ACC112 (cell line): ENCODE results near the gene TPM4.

Source experiments
- H2AFZ ChIP-seq: fragments of 200-600 bp; sonication (generic); one replicate; pipeline ENCODE4 v1.6.0; 2017; ENCODE audit warnings: antibody characterized with exemption, low read length; ENCODE audit not compliant: unreplicated experiment
- H3K27ac ChIP-seq: fragments of 200-600 bp; sonication (generic); 2 replicates; pipeline ENCODE4 v1.5.1; 2014; ENCODE audit warnings: low read depth, mild to moderate bottlenecking, antibody characterized with exemption, low read length, moderate library complexity
- H3K27me3 ChIP-seq: fragments of 200-600 bp; sonication (generic); 2 replicates; pipeline ENCODE4 v1.6.1; 2014; ENCODE audit warnings: mild to moderate bottlenecking, antibody characterized with exemption, low read length, moderate library complexity, mixed read lengths; ENCODE audit not compliant: insufficient read depth
- H3K36me3 ChIP-seq: fragments of 200-600 bp; sonication (generic); 2 replicates; pipeline ENCODE4 v1.6.1; 2016; ENCODE audit warnings: mild to moderate bottlenecking, antibody characterized with exemption, low read length, moderate library complexity, mixed read lengths; ENCODE audit not compliant: insufficient read depth
- H3K4me1 ChIP-seq: fragments of 200-600 bp; sonication (generic); one replicate; pipeline ENCODE4 v1.6.1; 2016; ENCODE audit warnings: low read length, mixed read lengths; ENCODE audit not compliant: insufficient read depth, unreplicated experiment, control insufficient read depth
- H3K4me3 ChIP-seq: fragments of 200-600 bp; sonication (generic); 2 replicates; pipeline ENCODE4 v1.5.1; 2014; ENCODE audit warnings: mild to moderate bottlenecking, low read depth, low read length
- H3K79me2 ChIP-seq: fragments of 200-600 bp; sonication (generic); one replicate; pipeline ENCODE4 v1.6.0; 2016; ENCODE audit warnings: low read length; ENCODE audit not compliant: control insufficient read depth, unreplicated experiment, insufficient read depth

Gene TPM4

DNA sequence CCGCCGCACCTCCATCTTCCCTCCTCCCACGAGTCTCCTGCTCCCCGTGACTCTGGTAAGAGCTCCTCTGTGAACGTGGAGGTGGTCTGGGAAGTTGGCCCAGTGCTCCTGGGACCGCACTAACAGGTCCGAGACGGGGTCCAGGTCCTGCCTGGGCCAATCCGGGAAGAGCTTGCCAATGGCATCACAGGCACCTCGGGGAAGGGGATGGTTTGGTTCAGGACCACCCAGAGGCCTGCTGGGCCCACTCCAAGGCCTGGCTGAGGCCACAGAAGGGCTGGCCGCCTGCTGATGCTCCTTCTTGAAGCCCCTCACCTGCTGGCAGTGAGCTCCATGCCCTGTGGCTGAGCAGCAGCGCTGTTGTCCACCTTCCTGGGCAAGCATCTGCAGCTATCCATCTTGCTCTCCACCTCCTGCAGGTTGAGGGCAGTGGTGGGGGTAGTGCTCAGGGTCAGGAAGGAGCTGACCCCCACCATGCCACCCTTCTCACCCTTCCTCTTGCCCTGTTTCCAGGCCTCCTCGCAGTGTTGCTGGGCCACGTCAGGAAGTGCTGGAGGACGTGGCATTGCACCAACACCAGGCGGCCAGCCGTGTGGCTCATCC lies 41.2 kb upstream of the TPM4 start:
- no peaks in the 10 kb centered on the region for H3K27me3 ChIP-seq
- no peaks in the 10 kb centered on the region for H3K79me2 ChIP-seq
- no peak overlapping the region for H2AFZ ChIP-seq
- no peaks in the 10 kb centered on the region for H3K4me1 ChIP-seq
- no peak overlapping the region for H3K4me3 ChIP-seq
- H3K36me3 ChIP-seq: no peaks in the 10 kb centered on the region
- H3K27ac ChIP-seq: no peak overlapping the region

DNA sequence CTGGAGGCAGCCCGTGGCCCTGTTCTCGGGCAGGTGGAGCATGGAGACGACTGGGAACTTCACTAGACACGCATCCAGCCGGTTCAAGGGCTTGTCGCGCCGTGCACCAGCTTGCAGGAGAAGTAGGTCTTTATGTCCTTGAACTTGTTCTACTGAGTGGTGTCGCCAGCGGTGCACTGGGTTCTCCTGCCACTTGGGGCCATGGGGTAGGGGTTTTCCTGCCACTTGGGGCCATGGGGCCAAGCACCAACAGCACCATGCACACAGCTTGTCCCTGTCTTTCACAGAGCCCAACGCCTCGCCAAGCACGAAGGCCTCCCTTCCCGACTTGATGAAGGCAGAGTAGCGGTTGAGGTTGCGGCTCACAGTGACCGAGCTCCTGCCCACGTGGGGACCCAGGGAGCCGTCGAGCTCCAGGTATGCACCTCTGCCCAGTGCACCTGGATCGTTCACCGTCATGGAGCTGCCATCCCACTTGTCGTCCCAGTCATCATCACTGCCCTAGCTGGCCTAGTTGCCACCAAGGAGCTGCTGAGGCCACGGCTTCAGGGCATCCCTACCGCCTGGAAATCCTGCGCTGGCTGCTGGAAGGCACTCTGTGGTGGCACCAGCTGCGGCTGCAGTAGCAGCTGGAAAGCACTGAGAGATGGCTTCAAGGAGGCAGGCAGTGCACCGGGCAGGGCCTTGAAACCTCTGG lies 40.5 kb upstream of the TPM4 start:
- Histone ChIP-seq H3K36me3 (no peaks in the 10 kb centered on the region), H2AFZ (no peak overlapping the region), H3K27ac (no peak overlapping the region), H3K4me1 (peaks cover 3% of the 10 kb centered on the region), H3K79me2 (no peaks in the 10 kb centered on the region), H3K4me3 (no peak overlapping the region), H3K27me3 (no peaks in the 10 kb centered on the region)

DNA sequence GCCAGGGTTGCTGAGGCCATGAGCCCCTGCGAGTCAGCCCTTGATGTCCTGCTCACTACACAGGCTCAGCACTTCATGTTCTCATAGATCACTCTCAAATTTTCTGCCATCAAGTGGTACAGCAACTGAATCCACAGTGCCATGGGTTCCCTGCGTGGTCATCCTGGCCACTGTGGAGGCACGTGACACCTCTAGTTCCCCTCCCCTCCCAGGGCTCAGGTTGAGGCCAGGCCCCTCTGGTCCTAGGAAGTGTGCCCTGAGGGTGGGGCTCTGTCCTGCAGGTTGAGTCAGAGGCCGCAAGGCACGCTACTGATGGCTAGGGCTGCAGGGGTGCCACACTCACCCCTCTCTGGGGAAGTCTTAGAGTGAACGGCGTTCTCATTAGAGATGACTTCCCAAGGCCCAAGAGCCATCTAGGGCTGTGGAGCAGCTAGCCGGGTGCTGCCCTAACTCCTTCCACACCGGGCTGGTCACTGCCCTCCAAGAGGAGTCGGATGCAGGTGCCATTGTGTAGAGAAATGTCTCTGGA lies 39.8 kb upstream of the TPM4 start:
- Histone ChIP-seq H3K4me3 (no peak overlapping the region), H2AFZ (no peak overlapping the region), H3K79me2 (no peaks in the 10 kb centered on the region), H3K27ac (no peak overlapping the region), H3K27me3 (no peaks in the 10 kb centered on the region), H3K36me3 (no peaks in the 10 kb centered on the region), H3K4me1 (peaks cover 10% of the 10 kb centered on the region)

DNA sequence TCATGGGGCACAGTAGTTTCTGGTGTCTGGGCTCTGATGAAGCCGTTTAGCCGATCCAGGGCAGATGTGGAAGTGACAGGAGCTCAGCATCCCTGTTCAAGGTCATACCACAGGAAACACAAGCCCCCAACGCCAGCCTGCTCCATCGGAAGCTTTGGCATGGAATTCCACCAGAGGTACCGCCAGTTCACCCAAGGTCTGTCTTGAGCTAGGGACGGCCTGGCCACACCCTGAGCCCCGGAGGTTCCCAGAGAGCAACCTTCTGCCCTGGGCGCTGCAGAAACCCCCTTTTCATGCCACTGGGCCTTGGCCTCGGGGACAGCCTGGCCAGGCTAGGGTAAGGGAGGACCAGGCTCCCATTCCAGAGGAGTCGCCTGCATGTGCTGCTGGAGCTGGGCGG lies 39.4 kb upstream of the TPM4 start:
- H2AFZ ChIP-seq: no peak overlapping the region
- no peaks in the 10 kb centered on the region for H3K27me3 ChIP-seq
- peaks cover 10% of the 10 kb centered on the region for H3K4me1 ChIP-seq
- H3K36me3 ChIP-seq: no peaks in the 10 kb centered on the region
- no peaks in the 10 kb centered on the region for H3K79me2 ChIP-seq
- H3K4me3 ChIP-seq: no peak overlapping the region
- H3K27ac ChIP-seq: no peak overlapping the region

DNA sequence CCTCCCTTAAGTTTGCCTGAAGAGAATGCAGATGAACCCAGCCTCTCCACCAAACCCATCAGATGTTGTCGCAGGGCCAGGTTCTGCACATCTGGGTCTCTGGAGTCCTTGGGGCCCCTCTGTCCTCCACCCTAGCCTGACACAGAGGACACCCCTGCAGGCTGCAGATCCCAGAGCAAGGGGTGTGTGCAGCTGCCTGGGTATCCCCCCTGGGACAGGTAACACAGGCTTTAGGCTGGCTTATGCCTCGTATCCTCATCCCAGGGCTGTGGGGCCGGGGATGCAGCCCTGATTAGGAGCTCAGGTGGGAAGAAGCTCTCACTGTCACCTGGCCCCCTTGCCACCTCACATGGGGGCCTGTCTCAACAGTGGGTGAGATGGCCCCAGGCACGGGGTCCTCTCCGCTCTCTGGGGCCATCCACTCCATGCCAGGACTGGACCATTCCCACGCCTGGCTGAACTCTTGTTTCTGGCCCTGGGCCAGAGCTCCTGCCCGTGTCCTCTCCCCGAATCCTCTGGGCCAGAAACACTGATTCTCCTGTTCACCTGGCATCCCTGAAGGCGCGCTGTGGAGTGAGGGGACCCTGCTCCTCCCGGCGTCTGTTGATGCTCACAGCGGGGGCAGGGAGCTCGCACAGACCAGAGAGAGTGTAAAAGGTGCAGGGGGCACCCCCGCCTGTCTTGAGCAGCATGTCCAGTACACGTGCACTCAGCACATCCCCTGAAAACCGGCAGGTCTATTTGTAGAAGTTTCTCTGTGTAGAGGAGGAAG lies 38.7 kb upstream of the TPM4 start:
- H3K36me3 ChIP-seq: no peaks in the 10 kb centered on the region
- no peak overlapping the region for H3K4me3 ChIP-seq
- peaks cover 11% of the 10 kb centered on the region for H3K4me1 ChIP-seq
- H2AFZ ChIP-seq: no peak overlapping the region
- H3K27ac ChIP-seq: no peak overlapping the region
- H3K79me2 ChIP-seq: no peaks in the 10 kb centered on the region
- H3K27me3 ChIP-seq: no peaks in the 10 kb centered on the region

DNA sequence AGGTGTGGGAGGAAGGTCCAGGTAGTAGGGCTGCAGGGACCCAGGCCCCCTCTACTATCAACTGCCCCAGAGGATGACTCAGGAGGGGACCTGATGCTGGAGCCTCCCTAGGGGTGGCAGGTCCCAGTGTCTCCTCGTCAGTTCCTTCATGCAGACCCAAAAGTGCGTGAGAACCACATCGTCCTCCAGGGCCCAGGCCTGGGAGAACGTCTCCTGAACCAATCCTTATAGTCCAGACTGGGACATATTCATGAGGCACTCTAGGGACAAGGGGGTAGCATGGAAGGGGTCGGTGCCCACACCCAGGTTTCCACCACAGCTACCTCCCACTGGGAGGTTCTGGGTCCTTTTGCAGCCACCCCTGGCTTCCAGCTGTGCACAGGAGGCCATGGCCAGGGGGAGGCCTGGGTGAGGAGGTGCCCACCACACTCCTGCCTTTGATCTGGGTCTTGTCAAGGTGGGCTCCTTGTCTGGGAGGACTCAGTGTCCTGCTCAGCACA lies 38.0 kb upstream of the TPM4 start:
- no peaks in the 10 kb centered on the region for H3K79me2 ChIP-seq
- no peak overlapping the region for H3K4me3 ChIP-seq
- H3K4me1 ChIP-seq: peaks cover 15% of the 10 kb centered on the region
- H3K27me3 ChIP-seq: no peaks in the 10 kb centered on the region
- no peaks in the 10 kb centered on the region for H3K36me3 ChIP-seq
- no peak overlapping the region for H2AFZ ChIP-seq
- H3K27ac ChIP-seq: no peak overlapping the region

DNA sequence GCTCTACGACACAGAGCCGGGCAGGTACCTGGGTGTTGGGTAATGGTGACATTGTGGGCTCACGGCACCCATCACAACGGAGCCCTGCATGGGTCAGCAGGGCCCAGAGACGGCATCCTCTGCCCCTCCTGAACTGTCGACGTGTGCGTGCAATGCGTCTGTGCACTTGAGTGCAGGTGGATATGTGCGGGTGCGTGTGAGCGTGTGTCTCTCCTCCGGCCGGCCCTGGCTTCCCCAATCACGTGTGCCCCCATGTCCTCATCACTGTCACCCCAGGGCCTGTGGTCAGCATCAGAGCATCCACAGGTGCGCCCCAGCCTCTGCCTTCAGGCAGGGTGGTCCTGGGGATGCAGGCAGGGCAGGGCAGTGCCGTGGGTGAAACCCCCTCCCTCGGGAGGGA lies 37.2 kb upstream of the TPM4 start:
- Histone ChIP-seq H3K79me2 (no peaks in the 10 kb centered on the region), H3K27me3 (no peaks in the 10 kb centered on the region), H3K4me3 (no peak overlapping the region), H2AFZ (no peak overlapping the region), H3K27ac (no peak overlapping the region), H3K36me3 (no peaks in the 10 kb centered on the region), H3K4me1 (peaks cover 15% of the 10 kb centered on the region)

DNA sequence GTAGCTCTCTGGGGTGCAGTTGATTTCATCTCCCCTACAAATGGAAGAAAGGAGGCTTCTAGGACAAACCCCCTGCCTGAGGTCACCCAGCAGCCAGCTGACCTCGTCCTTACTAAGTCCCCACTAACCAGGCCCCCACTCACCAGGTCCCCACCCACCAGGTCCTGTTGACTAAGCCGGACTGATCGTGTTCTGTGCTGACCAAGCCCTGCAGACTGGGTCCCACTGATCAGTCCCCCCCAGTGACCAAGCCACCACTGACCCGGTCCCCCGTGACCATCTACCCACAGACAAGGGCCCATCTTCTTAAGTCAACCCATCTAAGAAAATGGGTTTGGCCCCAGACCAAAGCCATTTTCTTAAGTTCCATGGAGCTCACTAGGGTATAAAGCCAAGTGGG lies 36.8 kb upstream of the TPM4 start:
- H3K36me3 ChIP-seq: no peaks in the 10 kb centered on the region
- H3K27ac ChIP-seq: no peak overlapping the region
- H2AFZ ChIP-seq: no peak overlapping the region
- no peaks in the 10 kb centered on the region for H3K79me2 ChIP-seq
- no peaks in the 10 kb centered on the region for H3K27me3 ChIP-seq
- peaks cover 15% of the 10 kb centered on the region for H3K4me1 ChIP-seq
- no peak overlapping the region for H3K4me3 ChIP-seq

DNA sequence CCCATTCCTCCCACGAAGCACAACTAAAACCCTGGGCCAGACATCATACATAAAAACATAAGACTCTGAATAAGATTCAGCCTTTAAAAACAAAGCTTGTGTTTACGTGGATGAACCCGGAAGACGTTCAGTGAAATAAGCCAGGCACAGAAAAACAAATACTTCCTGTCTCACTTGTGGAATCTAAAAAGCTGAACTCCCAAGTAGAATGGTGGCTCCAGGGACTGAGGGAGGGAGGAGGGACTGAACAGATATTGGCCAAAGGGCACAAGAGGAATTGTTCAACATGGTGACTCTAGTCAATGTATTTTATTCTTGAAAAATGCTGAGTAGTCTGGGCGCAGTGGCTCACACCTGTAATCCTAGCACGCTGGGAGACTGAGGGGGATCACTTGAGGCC lies 35.7 kb upstream of the TPM4 start:
- Histone ChIP-seq H3K27me3 (no peaks in the 10 kb centered on the region), H3K27ac (peak overlapping the region; percentile 28; the same call in 1 of the 2 replicates), H2AFZ (no peak overlapping the region), H3K4me1 (peaks cover 15% of the 10 kb centered on the region), H3K4me3 (no peak overlapping the region), H3K36me3 (no peaks in the 10 kb centered on the region), H3K79me2 (no peaks in the 10 kb centered on the region)

DNA sequence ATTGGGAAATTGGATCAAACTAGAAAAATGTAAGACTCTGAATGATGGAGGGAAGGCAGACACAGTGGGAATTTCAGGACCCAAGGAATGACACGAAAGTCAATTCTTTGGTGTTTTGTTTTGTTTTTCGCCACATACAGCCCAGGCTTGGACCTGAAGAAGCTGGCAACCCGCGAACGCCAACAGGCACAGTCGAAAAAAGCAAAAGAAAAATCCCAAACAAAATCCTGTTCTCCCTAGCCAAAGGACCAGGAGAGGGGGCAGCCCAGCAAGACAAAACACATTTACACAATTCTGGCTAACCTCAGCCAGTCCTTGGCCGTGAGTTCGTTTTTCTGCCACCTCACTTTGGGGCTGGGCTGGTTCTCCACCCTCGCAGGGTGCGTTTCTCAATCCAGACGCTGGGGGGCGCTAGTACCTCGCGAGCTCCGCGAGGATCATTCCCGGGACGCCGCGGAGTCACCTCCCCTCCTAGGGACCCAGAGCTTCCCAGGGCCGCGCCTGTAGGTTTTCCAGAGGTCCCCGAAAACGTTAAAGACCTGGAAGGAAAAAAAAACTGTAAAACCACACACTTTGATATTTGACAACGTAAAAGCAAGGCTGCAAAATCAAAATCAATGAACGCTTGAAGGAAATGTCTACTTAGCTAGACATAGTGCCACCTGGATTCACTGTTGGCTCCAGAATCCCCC lies 34.9 kb upstream of the TPM4 start:
- Histone ChIP-seq H3K27me3 (no peaks in the 10 kb centered on the region), H3K4me3 (peak overlapping the region; percentile 51; the same call in 1 of the 2 replicates), H3K79me2 (no peaks in the 10 kb centered on the region), H2AFZ (peak overlapping the region; percentile 53), H3K4me1 (peaks cover 15% of the 10 kb centered on the region), H3K36me3 (no peaks in the 10 kb centered on the region), H3K27ac (peak overlapping the region; percentile 47)
